Skeletal muscle tissue (tissue), 4 donors: ENCODE data around the gene HACD2. TPM values are rescaled to one million over a fixed set of nuclear protein-coding genes. Genes with fewer than 3 reads are reported as not detected.

ENCODE experiments used
- H3K27ac ChIP-seq: one replicate; pipeline ENCODE4 v1.7.0; 2013; ENCODE audit warnings: mild to moderate bottlenecking, low read depth, low read length, inconsistent platforms
- H3K27me3 ChIP-seq, 3 donors: one replicate each; pipeline ENCODE4 v1.7.0; 2013; ENCODE audit warnings: low read length in 3 of 3; ENCODE audit not compliant: control insufficient read depth in 3 of 3, insufficient read depth in 3 of 3
- H3K36me3 ChIP-seq, 3 donors: one replicate each; pipeline ENCODE4 v1.7.0; 2013; ENCODE audit warnings: low read length in 3 of 3; ENCODE audit not compliant: control insufficient read depth in 3 of 3, insufficient read depth in 3 of 3
- H3K4me1 ChIP-seq, 3 donors: one replicate each; pipeline ENCODE4 v1.7.0; 2013; ENCODE audit warnings: low read length in 3 of 3, mild to moderate bottlenecking in 3 of 3; ENCODE audit not compliant: control insufficient read depth in 3 of 3, insufficient read depth in 3 of 3
- H3K4me3 ChIP-seq, 3 donors: one replicate each; pipeline ENCODE4 v1.7.0; 2013; ENCODE audit warnings: low read length in 3 of 3
- H3K9ac ChIP-seq, 3 donors: one replicate each; pipeline ENCODE4 v1.7.0; 2013; ENCODE audit warnings: low read length in 3 of 3, mild to moderate bottlenecking in 3 of 3, moderate library complexity in 2 of 3, low read depth in 1 of 3
- H3K9me3 ChIP-seq, 3 donors: one replicate each; pipeline ENCODE4 v1.7.0; 2013; ENCODE audit warnings: low read length in 3 of 3; ENCODE audit not compliant: control insufficient read depth in 3 of 3
- total RNA-seq: library from RNA; depleted of rRNA; stranded (reverse); fragments of >200 nt; gene quantifications from one replicate; pipeline ENCODE4 v1.2.3, GENCODE V29; 2014
- donor health status: Osteomylitis.

Gene HACD2
- total RNA-seq, 1 donor from 2014 or later: 15.7 TPM

GRCh38 chr3:123583561-123583960 is 1.3 kb downstream of the HACD2 start:
- Histone ChIP-seq H3K4me1 (peaks cover 12 to 15% (median 15%) of the 10 kb centered on the region in 3 donors), H3K9ac (no peak overlapping the region), H3K4me3 (no peak overlapping the region), H3K27ac (no peak overlapping the region), H3K36me3 (peaks cover 0 to 20% (median 8%) of the 10 kb centered on the region in 3 donors), H3K9me3 (no peaks in the 10 kb centered on the region), H3K27me3 (no peaks in the 10 kb centered on the region)

GRCh38 chr3:123582315-123582714 is 2.5 kb downstream of the HACD2 start:
- Histone ChIP-seq H3K27me3 (no peaks in the 10 kb centered on the region), H3K36me3 (peaks cover 0 to 26% (median 8%) of the 10 kb centered on the region in 3 donors), H3K4me1 (peaks cover 12 to 15% (median 15%) of the 10 kb centered on the region in 3 donors), H3K9me3 (no peaks in the 10 kb centered on the region), H3K9ac (no peak overlapping the region), H3K27ac (no peak overlapping the region), H3K4me3 (no peak overlapping the region)

GRCh38 chr3:123576122-123576521 is 8.7 kb downstream of the HACD2 start:
- Histone ChIP-seq H3K9ac (no peak overlapping the region), H3K4me1 (no peaks in the 10 kb centered on the region), H3K27ac (no peak overlapping the region), H3K4me3 (no peak overlapping the region), H3K36me3 (peaks cover 0 to 20% (median 18%) of the 10 kb centered on the region in 3 donors), H3K9me3 (no peaks in the 10 kb centered on the region), H3K27me3 (no peaks in the 10 kb centered on the region)

GRCh38 chr3:123571973-123572365 is 12.9 kb downstream of the HACD2 start:
- no peaks in the 10 kb centered on the region for H3K27me3 ChIP-seq
- peaks cover 0 to 10% (median 0%) of the 10 kb centered on the region in 3 donors for H3K36me3 ChIP-seq
- no peak overlapping the region for H3K9ac ChIP-seq
- H3K27ac ChIP-seq: no peak overlapping the region
- H3K4me3 ChIP-seq: no peak overlapping the region
- H3K4me1 ChIP-seq: no peaks in the 10 kb centered on the region
- H3K9me3 ChIP-seq: no peaks in the 10 kb centered on the region

- H3K4me1 ChIP-seq: no peaks in the 10 kb centered on the region
Observed at GRCh38 chr3:123571264-123571972, 13.4 kb downstream of the HACD2 start.

GRCh38 chr3:123568875-123569274 is 16.0 kb downstream of the HACD2 start:
- H3K36me3 ChIP-seq: peaks cover 0 to 3% (median 0%) of the 10 kb centered on the region in 3 donors
- H3K4me3 ChIP-seq: no peak overlapping the region
- no peaks in the 10 kb centered on the region for H3K9me3 ChIP-seq
- H3K27me3 ChIP-seq: no peaks in the 10 kb centered on the region
- no peaks in the 10 kb centered on the region for H3K4me1 ChIP-seq
- no peak overlapping the region for H3K9ac ChIP-seq
- no peak overlapping the region for H3K27ac ChIP-seq

More at GRCh38 chr3:123571264-123571972, 13.4 kb downstream of the HACD2 start:
- no peak overlapping the region for H3K27ac ChIP-seq
- H3K27me3 ChIP-seq: no peaks in the 10 kb centered on the region
- no peak overlapping the region for H3K9ac ChIP-seq
- no peaks in the 10 kb centered on the region for H3K9me3 ChIP-seq
- no peak overlapping the region for H3K4me3 ChIP-seq
- H3K36me3 ChIP-seq: peaks cover 0 to 5% (median 0%) of the 10 kb centered on the region in 3 donors

GRCh38 chr3:123568034-123568433 is 16.8 kb downstream of the HACD2 start:
- no peaks in the 10 kb centered on the region for H3K9me3 ChIP-seq
- no peak overlapping the region for H3K27ac ChIP-seq
- no peak overlapping the region for H3K4me3 ChIP-seq
- no peaks in the 10 kb centered on the region for H3K4me1 ChIP-seq
- H3K36me3 ChIP-seq: peaks cover 0 to 3% (median 0%) of the 10 kb centered on the region in 3 donors
- no peaks in the 10 kb centered on the region for H3K27me3 ChIP-seq
- H3K9ac ChIP-seq: no peak overlapping the region

- Histone ChIP-seq H3K27ac (no peak overlapping the region), H3K36me3 (no peaks in the 10 kb centered on the region), H3K9ac (no peak overlapping the region), H3K9me3 (no peaks in the 10 kb centered on the region), H3K4me1 (no peaks in the 10 kb centered on the region), H3K4me3 (no peak overlapping the region), H3K27me3 (no peaks in the 10 kb centered on the region)
Observed at GRCh38 chr3:123564056-123564455, 20.8 kb downstream of the HACD2 start.

GRCh38 chr3:123562547-123562946 is 22.3 kb downstream of the HACD2 start:
- Histone ChIP-seq H3K9me3 (no peaks in the 10 kb centered on the region), H3K36me3 (no peaks in the 10 kb centered on the region), H3K9ac (no peak overlapping the region), H3K4me3 (no peak overlapping the region), H3K4me1 (no peaks in the 10 kb centered on the region), H3K27ac (no peak overlapping the region), H3K27me3 (no peaks in the 10 kb centered on the region)

- H3K9me3 ChIP-seq: no peaks in the 10 kb centered on the region
- no peak overlapping the region for H3K4me3 ChIP-seq
- no peaks in the 10 kb centered on the region for H3K36me3 ChIP-seq
- no peak overlapping the region for H3K27ac ChIP-seq
- no peaks in the 10 kb centered on the region for H3K27me3 ChIP-seq
- H3K9ac ChIP-seq: no peak overlapping the region
- no peaks in the 10 kb centered on the region for H3K4me1 ChIP-seq
Observed at GRCh38 chr3:123561188-123561587, 23.7 kb downstream of the HACD2 start.
